ENCODE data around the gene SNX8. TPM values are rescaled to one million over a fixed set of nuclear protein-coding genes. Genes with fewer than 3 reads are reported as not detected.

Gene SNX8, protein sequence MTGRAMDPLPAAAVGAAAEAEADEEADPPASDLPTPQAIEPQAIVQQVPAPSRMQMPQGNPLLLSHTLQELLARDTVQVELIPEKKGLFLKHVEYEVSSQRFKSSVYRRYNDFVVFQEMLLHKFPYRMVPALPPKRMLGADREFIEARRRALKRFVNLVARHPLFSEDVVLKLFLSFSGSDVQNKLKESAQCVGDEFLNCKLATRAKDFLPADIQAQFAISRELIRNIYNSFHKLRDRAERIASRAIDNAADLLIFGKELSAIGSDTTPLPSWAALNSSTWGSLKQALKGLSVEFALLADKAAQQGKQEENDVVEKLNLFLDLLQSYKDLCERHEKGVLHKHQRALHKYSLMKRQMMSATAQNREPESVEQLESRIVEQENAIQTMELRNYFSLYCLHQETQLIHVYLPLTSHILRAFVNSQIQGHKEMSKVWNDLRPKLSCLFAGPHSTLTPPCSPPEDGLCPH
- total RNA-seq (41.4 and 50.3 TPM in 2 replicates), polyA plus RNA-seq (24.5 and 49.1 TPM in 2 replicates), polyA minus RNA-seq (47.8 and 61.4 TPM in 2 replicates), Bru-seq, nascent RNA (percentile 59 among the genes with signal in this experiment), BruChase-seq, experiment 1, labeled RNA remaining after a 6-hour chase (percentile 64 among the genes with signal in this experiment), BruChase-seq, experiment 2, labeled RNA remaining after a 2-hour chase (percentile 56 among the genes with signal in this experiment)
- polyA plus RNA-seq (2011; cell fraction: cytosol; rRNA removed) = 30.5 and 36.6 TPM in 2 replicates
- 26.5 and 43.8 TPM in 2 replicates for polyA plus RNA-seq (2011; cell fraction: nucleus; rRNA removed)
- 38.1 and 40.2 TPM in 2 replicates for polyA plus RNA-seq (2012)
- polyA minus RNA-seq (2011; cell fraction: cytosol; rRNA and poly(A)+ RNA removed) = 24.5 TPM
- polyA minus RNA-seq (2011; cell fraction: nucleus; rRNA and poly(A)+ RNA removed) = 19.8 and 21.1 TPM in 2 replicates
- long read RNA-seq, full-length matches to known transcripts = 52 of 69 reads
- long read RNA-seq, partial matches to known transcripts = 2 of 69 reads
- long read RNA-seq, other reads (novel, unspliced or antisense) = 15 of 69 reads

- ChIA-PET CTCF (no interaction called here), POLR2A (interaction anchor here (0.6 kb wide), 1 partner anchor 77 kb away, joined by 12 read pairs; no protein-coding TSS in a partner anchor)
- peak within 1 kb of the TSS; percentile 74 for H3K9ac ChIP-seq (replicated peaks; ENCODE audit: extremely low read depth, insufficient read depth, low read length)
- dilution Hi-C loops (cut with MboI; ENCODE audit: extremely low pct_ligation_motif_present, low sequenced_read_pairs) (no loop called here), intact Hi-C loops (cut with micrococcal nuclease) (loop anchor here (1.0 kb wide), 2 partner anchors 40 to 65 kb away; partner anchors contain the start of gene EIF3B)
- H3K4me3 ChIP-seq (replicated peaks in 1 of 3; ENCODE audit: insufficient read depth in 1 of 3, low read depth in 1 of 3, low read length in 3 of 3) = peak within 1 kb of the TSS; percentile 58 to 90 (median 67)
- H3K79me2 ChIP-seq (ENCODE audit: control insufficient read depth, insufficient read depth, low read length) = peaks cover 9% of the 10 kb centered on the region
- no peaks in the 10 kb centered on the region for H4K20me1 ChIP-seq (replicated peaks; ENCODE audit: control insufficient read depth, extremely low read depth, insufficient read depth, low read length)
- DNase-seq (ENCODE audit: low read depth, low spot score) = peak; percentile 81
- peak within 1 kb of the TSS; percentile 81 for H2AFZ ChIP-seq (ENCODE audit: low read depth, low read length)
- H3K36me3 ChIP-seq (ENCODE audit: control insufficient read depth in 2 of 2, extremely low read depth in 1 of 2, insufficient read depth in 2 of 2, low read length in 2 of 2) = no peaks in the 10 kb centered on the region
- H3K9me3 ChIP-seq (replicated peaks; ENCODE audit: control insufficient read depth, insufficient read depth, low read length) = no peaks in the 10 kb centered on the region
- no TSS peak for BruUV-seq (replicated peaks)
- H3K27ac ChIP-seq (ENCODE audit: insufficient read depth, low read depth, low read length) = peak within 1 kb of the TSS; percentile 30
- H3K27me3 ChIP-seq (ENCODE audit: control insufficient read depth in 2 of 2, insufficient read depth in 2 of 2, low read length in 2 of 2) = no peaks in the 10 kb centered on the region
- peak; percentile 88 for FAIRE-seq
- TF ChIP-seq JUN (IDR thresholded peaks at IDR 0.05; ENCODE audit: borderline replicate concordance, insufficient read depth, insufficient read length, low read depth) (no peak), MAX (IDR thresholded peaks at IDR 0.05; ENCODE audit: insufficient read depth, insufficient read length) (peak; percentile 73), MYC (IDR thresholded peaks at IDR 0.05; ENCODE audit: low read depth, low read length) (peak; percentile 50), CTCF (IDR thresholded peaks at IDR 0.05; ENCODE audit: extremely low read depth in 1 of 2, insufficient read depth in 1 of 2, low read depth in 1 of 2, low read length in 2 of 2) (no peak), POLR2A (IDR thresholded peaks at IDR 0.05; ENCODE audit: low read depth, low read length) (peak; percentile 82), GATA2 (IDR thresholded peaks at IDR 0.05; ENCODE audit: insufficient read depth, insufficient read length, low read depth, low read length) (no peak), EZH2 (IDR thresholded peaks at IDR 0.05; ENCODE audit: borderline replicate concordance, low read depth, low read length, severe bottlenecking) (no peak), POLR2AphosphoS5 (IDR thresholded peaks at IDR 0.05; ENCODE audit: insufficient read depth, low read depth, low read length) (peak; percentile 93)
- H3K4me2 ChIP-seq (ENCODE audit: insufficient read depth, low read length) = peak within 1 kb of the TSS; percentile 67
- peaks cover 6% of the 10 kb centered on the region for H3K4me1 ChIP-seq (ENCODE audit: control insufficient read depth, extremely low read depth, insufficient read depth, low read length)
- no peaks in the 10 kb centered on the region for H3K9me1 ChIP-seq (replicated peaks; ENCODE audit: control insufficient read depth, extremely low read depth, insufficient read depth, low read length)
Observed at GRCh38 chr7:2314209-2314955, at the start of gene SNX8. Gene SNX8 (minus strand): TSS chr7:2314441. CDS start chr7:2314421, 20 bp downstream.

Data from endothelial cell of umbilical vein (primary cell).